ENCODE measurements around the gene MUSK. TPM values are rescaled to one million over a fixed set of nuclear protein-coding genes. Genes with fewer than 3 reads are reported as not detected.

MUSK gene
- total RNA-seq, 1 experiment from 2014 or later: not detected

DNA sequence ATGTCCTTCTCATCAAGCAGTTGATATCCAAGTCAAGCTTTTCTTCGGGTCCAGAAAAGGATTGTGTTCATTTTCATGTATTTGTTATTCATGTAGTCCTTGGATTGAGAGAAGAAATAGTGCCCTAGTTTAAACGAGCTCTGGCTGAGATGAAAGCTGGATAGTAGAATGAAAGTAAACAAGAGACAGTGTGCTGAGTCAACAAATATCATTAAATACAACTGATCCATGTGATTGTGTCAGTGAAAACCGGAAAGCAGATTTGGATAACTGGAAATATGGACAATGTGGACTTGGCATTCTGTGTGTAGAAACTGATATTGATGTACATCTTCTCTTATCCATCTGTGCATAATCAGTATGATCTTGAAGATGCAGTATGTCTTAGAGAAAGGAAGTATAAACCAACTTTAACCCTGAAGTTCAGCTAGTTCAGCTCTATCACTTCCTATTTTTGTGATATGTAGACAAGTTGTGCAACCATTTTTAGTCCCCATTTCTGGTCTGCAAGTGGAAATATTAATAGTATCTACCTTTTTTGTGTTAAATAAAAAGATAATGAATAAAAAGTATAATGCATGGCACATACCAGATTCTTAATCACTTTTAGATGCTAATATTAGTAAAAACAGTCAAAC is 4.4 kb downstream of the MUSK start (continued):
- TF ChIP-seq ZNF219 (CRISPR knock-in tag; IDR thresholded peaks at IDR 0.05; ENCODE audit: borderline replicate concordance) (no peak), NR2C2 (CRISPR knock-in tag; IDR thresholded peaks at IDR 0.05) (no peak)

GRCh38 chr9:110687497-110687896 is 18.9 kb downstream of the MUSK start:
- peaks cover 12% of the 10 kb centered on the region for H3K4me1 Mint-ChIP-seq

DNA sequence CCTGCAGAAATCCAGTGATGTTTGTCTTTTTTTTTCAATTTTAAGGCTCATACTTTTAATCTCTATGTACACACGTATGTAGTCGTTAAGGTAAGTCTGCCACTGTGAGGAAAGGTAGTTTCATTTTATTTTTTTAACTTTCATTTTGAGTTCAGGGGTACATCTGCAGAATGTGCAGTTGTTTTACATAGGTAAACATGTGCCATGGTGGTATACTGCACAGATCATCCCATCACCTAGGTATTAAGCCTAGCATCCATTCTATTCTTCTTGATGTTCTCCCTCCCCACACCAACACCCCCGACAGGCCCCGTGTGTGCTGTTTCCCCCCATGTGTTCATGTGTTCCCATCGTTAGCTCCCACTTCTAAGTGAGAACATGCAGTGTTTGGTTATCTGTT is 19.7 kb downstream of the MUSK start:
- CTCF ChIA-PET: no interaction called here
- ATAC-seq (no peak), DNase-seq (ENCODE audit: low spot score) (no peak)
- POLR2A ChIA-PET: no interaction called here
- Mint-ChIP-seq H3K27me3 (ENCODE audit: low read depth) (no peaks in the 10 kb centered on the region), H3K36me3 (no peaks in the 10 kb centered on the region), H3K27ac (no peak overlapping the region), H3K4me3 (no peak overlapping the region), H3K9me3 (peaks cover 5% of the 10 kb centered on the region), H3K4me1 (peaks cover 15% of the 10 kb centered on the region)
- TF ChIP-seq NFE2L1 (CRISPR knock-in tag; IDR thresholded peaks at IDR 0.05): no peak
- TF ChIP-seq, protein P1, sequence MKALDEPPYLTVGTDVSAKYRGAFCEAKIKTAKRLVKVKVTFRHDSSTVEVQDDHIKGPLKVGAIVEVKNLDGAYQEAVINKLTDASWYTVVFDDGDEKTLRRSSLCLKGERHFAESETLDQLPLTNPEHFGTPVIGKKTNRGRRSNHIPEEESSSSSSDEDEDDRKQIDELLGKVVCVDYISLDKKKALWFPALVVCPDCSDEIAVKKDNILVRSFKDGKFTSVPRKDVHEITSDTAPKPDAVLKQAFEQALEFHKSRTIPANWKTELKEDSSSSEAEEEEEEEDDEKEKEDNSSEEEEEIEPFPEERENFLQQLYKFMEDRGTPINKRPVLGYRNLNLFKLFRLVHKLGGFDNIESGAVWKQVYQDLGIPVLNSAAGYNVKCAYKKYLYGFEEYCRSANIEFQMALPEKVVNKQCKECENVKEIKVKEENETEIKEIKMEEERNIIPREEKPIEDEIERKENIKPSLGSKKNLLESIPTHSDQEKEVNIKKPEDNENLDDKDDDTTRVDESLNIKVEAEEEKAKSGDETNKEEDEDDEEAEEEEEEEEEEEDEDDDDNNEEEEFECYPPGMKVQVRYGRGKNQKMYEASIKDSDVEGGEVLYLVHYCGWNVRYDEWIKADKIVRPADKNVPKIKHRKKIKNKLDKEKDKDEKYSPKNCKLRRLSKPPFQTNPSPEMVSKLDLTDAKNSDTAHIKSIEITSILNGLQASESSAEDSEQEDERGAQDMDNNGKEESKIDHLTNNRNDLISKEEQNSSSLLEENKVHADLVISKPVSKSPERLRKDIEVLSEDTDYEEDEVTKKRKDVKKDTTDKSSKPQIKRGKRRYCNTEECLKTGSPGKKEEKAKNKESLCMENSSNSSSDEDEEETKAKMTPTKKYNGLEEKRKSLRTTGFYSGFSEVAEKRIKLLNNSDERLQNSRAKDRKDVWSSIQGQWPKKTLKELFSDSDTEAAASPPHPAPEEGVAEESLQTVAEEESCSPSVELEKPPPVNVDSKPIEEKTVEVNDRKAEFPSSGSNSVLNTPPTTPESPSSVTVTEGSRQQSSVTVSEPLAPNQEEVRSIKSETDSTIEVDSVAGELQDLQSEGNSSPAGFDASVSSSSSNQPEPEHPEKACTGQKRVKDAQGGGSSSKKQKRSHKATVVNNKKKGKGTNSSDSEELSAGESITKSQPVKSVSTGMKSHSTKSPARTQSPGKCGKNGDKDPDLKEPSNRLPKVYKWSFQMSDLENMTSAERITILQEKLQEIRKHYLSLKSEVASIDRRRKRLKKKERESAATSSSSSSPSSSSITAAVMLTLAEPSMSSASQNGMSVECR (CRISPR knock-in tag; IDR thresholded peaks at IDR 0.05; ENCODE audit: borderline replicate concordance): no peak
- no peak for TF ChIP-seq NR1H2 (CRISPR knock-in tag; IDR thresholded peaks at IDR 0.05)
- no peak for TF ChIP-seq NR3C1 (CRISPR knock-in tag; conservative IDR thresholded peaks at IDR 0.05; ENCODE audit: low read depth)
- no peak for TF ChIP-seq ZNF219 (CRISPR knock-in tag; IDR thresholded peaks at IDR 0.05; ENCODE audit: borderline replicate concordance)
- TF ChIP-seq MXD4 (CRISPR knock-in tag; IDR thresholded peaks at IDR 0.05; ENCODE audit: borderline replicate concordance): no peak
- TF ChIP-seq TEAD1 (CRISPR knock-in tag; IDR thresholded peaks at IDR 0.05): no peak
- TF ChIP-seq ZNF416 (CRISPR knock-in tag; IDR thresholded peaks at IDR 0.05): no peak
- no peak for TF ChIP-seq SOX15 (CRISPR knock-in tag; IDR thresholded peaks at IDR 0.05)
- TF ChIP-seq MAX (CRISPR knock-in tag; IDR thresholded peaks at IDR 0.05): no peak
- no peak for TF ChIP-seq ATF3 (CRISPR knock-in tag; conservative IDR thresholded peaks at IDR 0.05)
- TF ChIP-seq EMX1 (CRISPR knock-in tag; IDR thresholded peaks at IDR 0.05): no peak
- no peak for TF ChIP-seq ZNF232 (CRISPR knock-in tag; IDR thresholded peaks at IDR 0.05)
- TF ChIP-seq ELF4 (CRISPR knock-in tag; IDR thresholded peaks at IDR 0.05; ENCODE audit: low read depth): no peak
- TF ChIP-seq ZNF121 (CRISPR knock-in tag; IDR thresholded peaks at IDR 0.05): no peak
- TF ChIP-seq CTCF (IDR thresholded peaks at IDR 0.05): no peak
- no peak for TF ChIP-seq NFATC4 (CRISPR knock-in tag; IDR thresholded peaks at IDR 0.05)
- no peak for TF ChIP-seq STAT6 (CRISPR knock-in tag; conservative IDR thresholded peaks at IDR 0.05; ENCODE audit: low read depth)
- no peak for TF ChIP-seq PREB (CRISPR knock-in tag; IDR thresholded peaks at IDR 0.05; ENCODE audit: borderline replicate concordance)

More at GRCh38 chr9:110687497-110687896, 18.9 kb downstream of the MUSK start:
- ATAC-seq (no peak), DNase-seq (ENCODE audit: low spot score) (no peak)
- no peaks in the 10 kb centered on the region for H3K36me3 Mint-ChIP-seq
- peak overlapping the region; percentile 5; the same call in 1 of the 2 replicates for H3K27ac Mint-ChIP-seq
- peaks cover 6% of the 10 kb centered on the region for H3K9me3 Mint-ChIP-seq
- H3K27me3 Mint-ChIP-seq (ENCODE audit: low read depth): no peaks in the 10 kb centered on the region
- CTCF ChIA-PET: no interaction called here
- H3K4me3 Mint-ChIP-seq: no peak overlapping the region
- POLR2A ChIA-PET: no interaction called here
- TF ChIP-seq MAX (CRISPR knock-in tag; IDR thresholded peaks at IDR 0.05): no peak
- no peak for TF ChIP-seq OVOL2 (CRISPR knock-in tag; IDR thresholded peaks at IDR 0.05; ENCODE audit: borderline replicate concordance)
- TF ChIP-seq NR3C1 (CRISPR knock-in tag; conservative IDR thresholded peaks at IDR 0.05; ENCODE audit: low read depth): no peak
- no peak for TF ChIP-seq PRRX2 (CRISPR knock-in tag; IDR thresholded peaks at IDR 0.05)
- no peak for TF ChIP-seq FOXJ3 (CRISPR knock-in tag; IDR thresholded peaks at IDR 0.05; ENCODE audit: borderline replicate concordance)
- no peak for TF ChIP-seq CREM (CRISPR knock-in tag; IDR thresholded peaks at IDR 0.05)
